Body of pancreas (tissue), 4 donors: ENCODE data around the gene BRAT1.

Source experiments
- POLR2A ChIP-seq, 3 donors: fragments of 450-650 bp; IDR thresholded peaks; one replicate each; pipeline ENCODE4 v1.6.1; 2016; ENCODE audit warnings: antibody characterized with exemption in 3 of 3, mild to moderate bottlenecking in 2 of 3
- TF ChIP-seq, protein P1 (sequence below), 7 experiments: fragments of 450-650 bp in 4 of 7; fragments of 200-600 bp in 3 of 7; sonication (generic) in 3 of 7; IDR thresholded peaks; one replicate each; pipeline ENCODE4 v1.5.1; 2016 to 2019; ENCODE audit warnings: antibody characterized with exemption in 7 of 7

DNA sequence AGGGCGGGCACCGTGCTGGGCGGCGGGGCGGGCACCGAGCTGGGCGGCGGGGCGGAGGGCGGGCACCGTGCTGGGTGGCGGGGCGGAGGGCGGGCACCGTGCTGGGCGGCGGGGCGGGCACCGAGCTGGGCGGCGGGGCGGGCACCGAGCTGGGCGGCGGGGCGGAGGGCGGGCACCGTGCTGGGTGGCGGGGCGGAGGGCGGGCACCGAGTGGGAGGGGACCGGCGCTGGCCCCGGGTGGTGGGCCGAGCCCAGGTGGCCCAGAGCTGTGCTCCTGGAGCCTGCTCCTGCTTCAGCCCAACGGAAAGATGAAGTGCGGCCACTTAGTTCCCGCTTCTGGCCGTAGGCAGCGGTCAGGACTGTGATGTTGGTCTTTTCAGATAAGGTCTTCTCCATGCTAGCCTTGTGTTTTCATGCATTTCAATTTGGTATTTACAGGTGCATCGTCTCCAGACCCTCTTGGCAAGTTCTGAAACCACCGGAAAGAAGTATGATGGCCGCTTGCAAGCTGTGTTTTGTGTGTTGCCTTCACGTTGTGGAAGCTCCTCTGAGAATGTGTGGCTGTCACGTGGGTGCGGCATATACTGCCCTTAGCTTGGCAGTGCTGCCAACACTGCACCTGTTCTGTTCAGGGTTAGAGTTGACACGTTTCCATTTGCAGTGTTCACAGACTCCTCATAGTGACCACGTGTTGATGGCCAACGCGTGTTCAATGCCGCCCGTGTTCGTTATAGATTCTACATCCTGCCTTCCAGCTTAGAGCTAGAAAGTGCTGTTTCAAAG is 28.7 kb upstream of the BRAT1 start:
- TF ChIP-seq, protein P1, sequence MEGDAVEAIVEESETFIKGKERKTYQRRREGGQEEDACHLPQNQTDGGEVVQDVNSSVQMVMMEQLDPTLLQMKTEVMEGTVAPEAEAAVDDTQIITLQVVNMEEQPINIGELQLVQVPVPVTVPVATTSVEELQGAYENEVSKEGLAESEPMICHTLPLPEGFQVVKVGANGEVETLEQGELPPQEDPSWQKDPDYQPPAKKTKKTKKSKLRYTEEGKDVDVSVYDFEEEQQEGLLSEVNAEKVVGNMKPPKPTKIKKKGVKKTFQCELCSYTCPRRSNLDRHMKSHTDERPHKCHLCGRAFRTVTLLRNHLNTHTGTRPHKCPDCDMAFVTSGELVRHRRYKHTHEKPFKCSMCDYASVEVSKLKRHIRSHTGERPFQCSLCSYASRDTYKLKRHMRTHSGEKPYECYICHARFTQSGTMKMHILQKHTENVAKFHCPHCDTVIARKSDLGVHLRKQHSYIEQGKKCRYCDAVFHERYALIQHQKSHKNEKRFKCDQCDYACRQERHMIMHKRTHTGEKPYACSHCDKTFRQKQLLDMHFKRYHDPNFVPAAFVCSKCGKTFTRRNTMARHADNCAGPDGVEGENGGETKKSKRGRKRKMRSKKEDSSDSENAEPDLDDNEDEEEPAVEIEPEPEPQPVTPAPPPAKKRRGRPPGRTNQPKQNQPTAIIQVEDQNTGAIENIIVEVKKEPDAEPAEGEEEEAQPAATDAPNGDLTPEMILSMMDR (IDR thresholded peaks at IDR 0.05) = no peak
- no peak for TF ChIP-seq POLR2A (IDR thresholded peaks at IDR 0.05)
